HG03469 (cell line): ENCODE measurements around the gene ZNF701.
"Not testable (repeated sequence)": the region's sequence is repeated elsewhere in the genome, so short reads cannot be mapped to it uniquely, and the experiment has no call there.

Experiments
- ATAC-seq: cut with Tn5 transposase; IDR thresholded peaks from one replicate; pipeline ENCODE4 v1.9.1; 2021; ENCODE audit warnings: mild to moderate bottlenecking, moderate library complexity, moderate number of reproducible peaks; ENCODE audit not compliant: unreplicated experiment

The ZNF701 gene

GRCh38 chr19:52566121-52566520 lies 4.0 kb upstream of the ZNF701 start:
- ATAC-seq, result no peak

DNA sequence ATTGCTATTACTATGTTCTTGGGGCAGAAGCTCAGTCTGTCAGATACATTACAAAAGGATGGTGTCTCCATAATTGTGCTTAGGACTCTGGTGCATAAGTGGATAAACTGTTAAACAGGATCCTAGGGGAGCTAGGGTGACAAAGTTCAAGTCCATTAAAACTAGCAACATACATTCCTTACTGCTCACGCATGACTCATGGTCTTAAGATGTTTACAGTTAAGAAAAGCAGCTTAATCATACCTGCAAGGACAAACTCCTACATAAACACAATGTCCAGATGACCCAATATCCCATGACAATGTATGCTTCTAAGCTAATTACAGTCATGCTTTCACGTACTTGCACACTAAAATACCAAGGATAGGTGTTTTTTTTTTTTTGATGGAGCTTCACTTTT lies 3.5 kb upstream of the ZNF701 start:
- ATAC-seq, result no peak

DNA sequence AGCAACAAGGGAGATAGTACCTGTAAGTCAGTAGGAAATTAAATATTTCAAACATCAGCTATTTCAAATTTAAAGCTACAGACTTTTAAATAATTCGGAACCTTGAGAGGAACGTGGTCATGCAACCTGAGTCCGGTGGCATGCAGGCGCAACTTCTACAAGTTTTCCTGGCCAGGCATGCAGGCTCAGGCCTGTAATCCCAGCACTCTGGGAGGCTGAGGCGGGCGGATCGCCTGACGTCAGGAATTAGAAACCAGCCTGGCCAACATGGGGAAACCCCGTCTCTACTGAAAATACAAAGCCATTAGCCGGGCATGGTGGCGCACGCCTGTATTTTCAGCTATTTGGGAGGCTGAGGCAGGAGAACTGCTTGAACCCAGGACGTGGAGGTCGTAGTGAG lies 2.2 kb upstream of the ZNF701 start:
- no peak for ATAC-seq

DNA sequence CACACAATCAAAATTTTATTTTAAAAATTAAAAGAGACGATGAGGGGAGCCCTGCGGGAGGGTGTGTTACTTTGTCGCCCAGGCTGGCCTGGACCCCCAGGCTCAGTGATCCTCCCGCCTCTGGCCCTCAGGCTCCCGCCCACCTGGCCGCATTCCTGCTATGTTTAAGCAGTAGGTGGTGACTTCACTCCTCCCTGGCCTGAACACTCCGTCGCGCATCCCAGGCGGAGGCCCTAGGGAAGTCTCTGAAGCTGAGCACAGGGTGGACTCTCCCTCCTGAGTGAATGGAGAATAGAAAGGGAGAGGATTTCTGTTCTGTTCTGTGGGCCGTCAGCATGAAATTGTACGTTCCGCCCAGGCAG lies 468 bp upstream of the ZNF701 start:
- ATAC-seq, result not testable (repeated sequence)

DNA sequence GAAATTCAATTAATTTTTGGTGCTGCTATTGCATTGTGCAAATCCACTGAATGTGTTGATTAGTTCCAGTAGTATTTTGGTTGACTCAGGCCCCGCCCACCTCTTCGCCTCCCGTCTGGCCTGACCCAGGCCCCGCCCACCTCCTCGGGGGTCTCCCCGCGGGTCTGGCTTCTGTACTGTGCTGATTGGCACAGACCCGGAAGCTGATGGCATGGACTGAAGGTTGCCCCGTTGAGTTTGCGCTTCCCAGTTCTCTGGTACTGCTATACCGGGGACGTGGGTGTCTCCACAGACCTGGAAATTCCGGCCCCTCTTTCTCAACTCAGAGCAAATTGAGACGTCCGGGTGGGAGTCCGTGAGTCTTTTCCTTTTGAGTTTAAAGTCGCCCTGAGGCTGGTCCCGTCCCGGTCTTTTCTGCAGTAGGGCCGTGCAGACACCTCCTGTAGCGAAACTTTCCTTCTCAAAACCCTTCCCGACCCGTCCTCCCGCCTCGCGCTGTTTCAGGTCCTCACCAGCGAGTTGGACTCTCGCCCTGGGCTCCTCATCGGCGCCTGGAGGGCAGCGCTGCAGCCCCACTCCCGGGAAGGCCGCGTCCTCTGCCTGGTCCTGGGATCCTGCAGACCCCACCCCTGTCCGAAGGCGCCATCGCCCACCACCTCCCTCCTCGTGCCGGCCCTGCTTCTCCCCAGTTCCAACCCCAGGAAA lies 14.8 kb downstream of the ZNF701 start:
- ATAC-seq, result no peak

DNA sequence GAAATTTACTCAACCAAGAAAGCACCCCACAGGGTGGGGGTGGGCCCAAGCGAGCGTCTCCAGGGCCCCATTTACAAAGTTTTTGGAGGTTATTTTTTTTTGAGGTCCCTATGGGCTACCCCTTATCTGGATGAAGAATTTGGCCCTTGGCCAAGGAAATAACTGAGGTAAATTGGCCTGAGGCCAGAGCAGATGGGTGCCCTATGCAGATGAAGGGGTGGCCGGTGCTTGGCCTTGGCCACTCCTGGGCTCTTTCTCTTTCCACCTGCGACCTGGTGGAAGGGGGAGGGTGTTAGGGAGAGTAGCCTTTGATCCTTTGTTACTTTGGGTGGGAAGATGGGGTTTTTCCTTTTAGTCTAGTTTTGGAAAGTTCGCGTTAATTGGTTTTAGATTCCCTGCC lies 15.5 kb downstream of the ZNF701 start:
- no peak for ATAC-seq

- ATAC-seq, result no peak
Measured at GRCh38 chr19:52590728-52591127, 20.6 kb downstream of the ZNF701 start.

GRCh38 chr19:52592301-52592700 lies 22.2 kb downstream of the ZNF701 start:
- no peak for ATAC-seq

DNA sequence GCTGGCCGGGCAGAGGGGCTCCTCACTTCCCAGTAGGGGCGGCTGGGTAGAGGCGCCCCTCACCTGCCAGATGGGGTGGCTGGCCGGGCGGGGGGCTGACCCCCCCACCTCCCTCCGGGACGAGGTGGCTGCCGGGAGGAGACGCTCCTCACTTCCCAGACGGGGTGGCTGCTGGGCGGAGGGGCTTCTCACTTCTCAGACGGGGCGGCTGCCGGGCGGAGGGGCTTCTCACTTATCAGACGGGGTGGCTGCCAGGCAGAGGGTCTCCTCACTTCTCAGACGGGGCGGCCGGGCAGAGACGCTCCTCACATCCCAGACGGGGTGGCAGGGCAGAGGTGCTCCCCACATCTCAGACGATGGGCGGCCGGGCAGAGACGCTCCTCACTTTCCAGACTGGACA lies 23.4 kb downstream of the ZNF701 start:
- not testable (repeated sequence) for ATAC-seq

DNA sequence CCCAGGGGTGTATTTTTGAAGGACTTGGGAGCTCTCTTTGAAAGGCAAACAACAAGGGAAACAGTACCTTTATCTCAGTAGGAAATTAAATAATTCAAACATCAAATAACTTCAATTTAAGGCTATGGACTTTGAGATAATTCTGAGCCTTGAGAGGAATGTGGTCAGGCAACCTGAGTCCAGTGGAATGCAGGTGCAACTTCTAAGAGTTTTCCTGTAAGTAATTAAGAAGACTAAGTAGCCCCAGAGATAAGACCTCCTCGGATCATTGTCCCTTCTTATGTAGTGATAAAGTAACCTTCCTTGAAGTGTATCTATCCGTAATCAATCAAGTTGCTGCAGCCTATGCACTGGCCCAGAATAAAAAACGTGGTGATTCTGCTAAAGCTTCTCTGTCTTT lies 29.2 kb downstream of the ZNF701 start:
- ATAC-seq, result no peak

GRCh38 chr19:52600639-52601024 lies 30.5 kb downstream of the ZNF701 start:
- no peak for ATAC-seq

DNA sequence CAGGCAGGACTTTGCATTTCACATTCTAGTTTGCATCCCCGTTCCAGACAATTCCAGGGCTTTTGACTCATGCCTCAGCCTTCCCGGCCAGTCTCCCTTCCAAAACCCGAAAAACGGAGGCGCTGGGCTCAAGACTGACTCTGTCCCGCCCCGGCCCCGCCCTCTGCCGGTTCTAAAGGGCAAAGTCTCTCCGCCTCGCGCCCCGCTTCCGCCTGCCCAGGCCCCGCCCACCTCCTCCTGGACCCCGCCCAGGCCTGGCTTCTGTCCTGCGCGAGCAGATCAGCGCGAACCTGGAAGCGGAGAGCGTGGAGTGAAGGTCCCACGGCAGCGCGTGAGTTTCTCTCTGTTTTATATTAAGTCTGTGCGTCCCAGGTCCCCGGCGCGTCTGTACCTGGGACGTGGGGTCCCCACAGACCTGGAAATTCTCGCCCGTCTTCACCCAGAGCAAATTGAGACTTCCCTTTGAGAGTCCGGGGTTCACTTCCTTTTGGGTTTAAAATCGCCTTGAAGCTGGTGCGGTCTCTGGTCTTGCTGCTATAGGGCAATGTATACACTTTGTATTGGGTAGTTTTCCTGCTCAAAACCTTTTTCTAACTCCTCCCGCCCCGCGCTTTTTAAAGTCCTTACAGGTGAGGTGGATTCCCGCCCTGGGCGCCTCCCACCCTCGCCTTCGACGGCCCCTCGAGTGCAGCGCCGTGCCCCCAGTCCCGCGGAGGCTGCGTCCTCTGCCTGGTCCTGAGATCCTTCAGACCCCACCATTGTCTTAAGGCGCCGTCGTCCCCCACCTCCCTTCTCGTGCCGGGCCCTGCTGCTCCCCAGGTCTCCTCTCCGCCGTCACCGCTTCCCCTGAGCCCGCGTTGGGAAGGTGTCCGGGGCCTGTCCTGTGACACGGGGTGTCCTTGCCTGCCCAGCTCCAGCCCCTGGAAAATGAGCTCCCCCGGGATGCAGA lies 31.2 kb downstream of the ZNF701 start:
- ATAC-seq, result peak; percentile 48

- not testable (repeated sequence) for ATAC-seq
Measured at GRCh38 chr19:52601974-52602366, 31.9 kb downstream of the ZNF701 start.

- ATAC-seq, result no peak
Measured at GRCh38 chr19:52602941-52603340, 32.9 kb downstream of the ZNF701 start.

DNA sequence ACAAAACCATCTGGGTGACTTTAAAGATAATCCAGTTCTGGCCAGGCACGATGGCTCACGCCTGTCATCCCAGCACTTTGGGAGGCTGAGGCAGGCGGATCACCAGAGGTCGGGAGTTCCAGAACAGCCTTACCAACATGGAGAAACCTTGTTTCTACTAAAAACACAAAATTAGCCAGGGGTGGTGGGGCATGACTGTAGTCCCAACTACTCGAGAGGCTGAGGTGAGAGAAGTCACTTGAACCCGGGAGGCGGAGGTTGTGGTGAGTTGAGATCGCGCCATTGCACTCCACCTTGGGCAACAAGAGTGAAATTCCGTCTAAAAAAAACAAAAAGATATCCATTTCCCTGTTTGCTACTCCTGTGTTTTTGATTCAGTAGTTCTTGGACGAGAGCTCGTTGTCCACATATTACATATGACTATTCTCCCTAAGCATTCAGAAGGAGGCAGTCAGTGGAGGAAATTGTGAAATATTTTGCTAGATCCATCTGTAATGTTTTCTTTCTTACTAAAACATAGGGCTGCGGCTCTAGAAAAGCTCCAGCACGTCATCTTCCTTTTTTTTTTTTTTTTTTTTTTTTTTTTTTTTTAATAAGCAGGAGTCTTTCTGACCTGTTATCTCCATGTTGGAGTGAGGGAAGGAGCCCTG lies 33.6 kb downstream of the ZNF701 start:
- no peak for ATAC-seq

- no peak for ATAC-seq
Measured at GRCh38 chr19:52613299-52613906, 43.3 kb downstream of the ZNF701 start.

DNA sequence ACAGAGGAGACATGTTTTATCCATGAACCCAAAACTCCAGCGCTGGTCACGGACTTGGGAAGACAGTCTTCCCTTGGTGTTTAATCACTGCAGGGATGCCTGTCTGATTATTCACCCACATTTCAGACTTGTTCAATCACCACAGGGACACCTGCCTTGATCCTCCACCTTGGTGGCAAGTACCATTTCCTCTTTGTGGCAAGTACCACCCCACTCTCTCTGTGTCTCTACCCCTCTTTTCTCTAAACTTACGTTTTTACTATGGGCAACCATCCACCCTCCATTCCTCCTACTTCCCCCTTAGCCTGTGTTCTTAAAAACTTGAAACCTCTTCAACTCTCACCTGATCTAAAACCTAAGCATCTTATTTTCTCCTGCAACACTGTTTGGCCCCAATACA lies 51.3 kb downstream of the ZNF701 start:
- ATAC-seq, result no peak

DNA sequence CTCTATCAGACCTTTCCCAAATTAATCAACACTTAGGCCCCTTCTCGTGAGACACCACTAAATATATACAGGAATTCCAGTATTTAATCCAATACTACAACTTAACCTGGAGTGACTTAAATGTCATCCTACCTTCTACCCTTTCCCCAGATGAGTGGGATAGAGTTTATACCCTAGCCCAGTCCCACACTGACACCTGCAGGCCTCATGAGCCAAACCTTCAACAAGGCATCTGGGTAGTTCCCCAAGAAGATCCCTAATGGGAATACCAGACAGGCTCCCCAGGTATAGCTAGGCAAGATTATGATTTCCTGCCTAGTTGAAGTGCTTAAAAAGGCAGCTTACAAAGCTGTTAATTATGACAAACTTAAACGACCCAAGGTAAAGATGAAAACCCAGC lies 52.2 kb downstream of the ZNF701 start:
- no peak for ATAC-seq

DNA sequence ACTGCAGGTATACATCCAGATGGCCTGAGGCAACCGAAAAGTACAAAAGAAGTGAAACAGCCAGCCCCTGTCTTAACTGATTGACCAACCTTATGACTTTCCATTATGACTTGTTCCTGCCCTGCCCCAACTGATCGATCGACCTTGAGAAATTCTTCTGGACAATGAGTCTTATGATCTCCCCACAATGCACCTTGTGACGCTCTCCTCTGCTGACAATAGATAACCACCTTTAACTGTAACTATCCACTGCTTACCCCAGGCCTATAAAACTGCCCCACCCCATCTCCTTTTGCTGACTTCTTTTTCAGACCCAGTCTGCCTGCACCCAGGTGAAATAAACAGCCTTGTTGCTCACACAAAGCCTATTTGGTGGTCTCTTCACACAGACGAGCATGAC lies 56.8 kb downstream of the ZNF701 start:
- no peak for ATAC-seq

GRCh38 chr19:52627441-52627840 lies 57.4 kb downstream of the ZNF701 start:
- ATAC-seq, result not testable (repeated sequence)
